CD4-positive, alpha-beta memory T cell (primary cell): ENCODE measurements around the gene KLHL41. TPM values are rescaled to one million over a fixed set of nuclear protein-coding genes. Genes with fewer than 3 reads are reported as not detected.
A peak's percentile ranks its signal among the peaks of the same experiment; 100 is the strongest.

Source experiments
- CTCF ChIA-PET: fragments of 350-600 bp; sonication (Branson Sonifier 250); formaldehyde crosslinking; loops from one replicate; lab custom pipeline; 2021; ENCODE audit warnings: inconsistent platforms; ENCODE audit not compliant: partially characterized antibody; lab: Charles Lee
- POLR2A ChIA-PET: fragments of 350-600 bp; sonication (Branson Sonifier 250); formaldehyde crosslinking; loops from one replicate; lab custom pipeline; 2021; ENCODE audit not compliant: partially characterized antibody; lab: Charles Lee
- DNase-seq, 5 donors: peaks; one replicate each; pipeline versions ENCODE4 v3.0.0 to v3.0.0-alpha.2; 2020 to 2022; ENCODE audit warnings: mixed read lengths in 1 of 5
- H3K27ac ChIP-seq: one replicate; pipeline ENCODE4 v1.7.0; 2013; ENCODE audit warnings: low read depth, low read length
- H3K27me3 ChIP-seq: 2 replicates; pipeline ENCODE4 v1.7.0; 2013; ENCODE audit warnings: mild to moderate bottlenecking, low read length, moderate library complexity; ENCODE audit not compliant: insufficient read depth
- H3K36me3 ChIP-seq: 2 replicates; pipeline ENCODE4 v1.7.0; 2013; ENCODE audit warnings: mild to moderate bottlenecking, low read length, moderate library complexity; ENCODE audit not compliant: insufficient read depth
- H3K4me1 ChIP-seq: 2 replicates; pipeline ENCODE4 v1.7.0; 2013; ENCODE audit warnings: mild to moderate bottlenecking, low read length, moderate library complexity; ENCODE audit not compliant: insufficient read depth
- H3K4me3 ChIP-seq, 2 donors: one replicate each; pipeline ENCODE4 v1.7.0; 2013; ENCODE audit warnings: low read length in 2 of 2, mild to moderate bottlenecking in 1 of 2
- H3K9me3 ChIP-seq, 2 donors: one replicate each; pipeline ENCODE4 v1.7.0; 2013; ENCODE audit warnings: low read length in 2 of 2, control low read depth in 1 of 2; ENCODE audit not compliant: control insufficient read depth in 1 of 2
- H3K27ac Mint-ChIP-seq, 7 donors: one replicate each; pipeline ENCODE4 v1.8.0; 2020 to 2021; ENCODE audit warnings: mixed read lengths in 7 of 7, mild to moderate bottlenecking in 6 of 7, inconsistent platforms in 3 of 7, moderate library complexity in 3 of 7
- H3K27me3 Mint-ChIP-seq, 2 donors: one replicate each; pipeline ENCODE4 v1.8.0; 2020 to 2021; ENCODE audit warnings: mixed read lengths in 2 of 2
- H3K36me3 Mint-ChIP-seq, 2 donors: one replicate each; pipeline ENCODE4 v1.8.0; 2020 to 2021; ENCODE audit warnings: mixed read lengths in 2 of 2, inconsistent platforms in 1 of 2, mild to moderate bottlenecking in 1 of 2
- H3K4me1 Mint-ChIP-seq, 4 donors: one replicate each; pipeline ENCODE4 v1.8.0; 2020 to 2021; ENCODE audit warnings: mixed read lengths in 4 of 4, mild to moderate bottlenecking in 1 of 4
- H3K4me3 Mint-ChIP-seq, 8 donors: one replicate each; pipeline ENCODE4 v1.8.0; 2020 to 2021; ENCODE audit warnings: mixed read lengths in 8 of 8, mild to moderate bottlenecking in 7 of 8, moderate library complexity in 6 of 8, inconsistent platforms in 3 of 8
- H3K9me3 Mint-ChIP-seq, 8 donors: one replicate each; pipeline ENCODE4 v1.8.0; 2020 to 2021; ENCODE audit warnings: mixed read lengths in 8 of 8, mild to moderate bottlenecking in 5 of 8, inconsistent platforms in 3 of 8, moderate library complexity in 1 of 8
- intact Hi-C: fragments of 100-400 bp; cut with micrococcal nuclease; formaldehyde crosslinking; loops from one replicate; pipeline ENCODE4 v1.15.1; 2023
- polyA plus RNA-seq, 2 donors: library from polyadenylated mRNA; unstranded; fragments of 300-500 nt; fragmentation: Illumina TruSeq; gene quantifications; one replicate each; pipeline ENCODE4 v1.2.3, GENCODE V29; 2021
- total RNA-seq, 2 experiments: library from RNA; stranded (reverse); gene quantifications; one replicate each; pipeline ENCODE4 v1.2.3, GENCODE V29; 2021

The KLHL41 gene
- total and polyA plus RNA-seq, 4 experiments from 2014 or later: 0.09 to 0.81 (median 0.25) TPM; not detected in 1

GRCh38 chr2:169480079-169480465 lies 29.4 kb upstream of the KLHL41 start:
- Mint-ChIP-seq H3K4me3 (peak overlapping the region; percentile 92 to 95 (median 94)), H3K9me3 (no peaks in the 10 kb centered on the region), H3K4me1 (peaks cover 6 to 21% (median 16%) of the 10 kb centered on the region in 4 donors), H3K27me3 (no peaks in the 10 kb centered on the region), H3K27ac (peak overlapping the region in 5 of 7 donors; percentile 42 to 89 (median 66)), H3K36me3 (peaks cover 6 to 7% of the 10 kb centered on the region in 2 donors)
- Histone ChIP-seq H3K27ac (peak overlapping the region; percentile 29), H3K9me3 (no peaks in the 10 kb centered on the region), H3K36me3 (no peaks in the 10 kb centered on the region), H3K4me1 (peaks cover 13% of the 10 kb centered on the region), H3K4me3 (peak overlapping the region; percentile 75 to 85), H3K27me3 (no peaks in the 10 kb centered on the region)
- ChIA-PET CTCF (interaction anchor here (0.7 to 3.9 kb wide), 10 partner anchors 8 to 512 kb away, joined by 3 to 19 read pairs (median 4); partner anchors contain the start of gene METTL5), POLR2A (interaction anchor here (1.2 to 1.7 kb wide), 2 partner anchors 16 to 93 kb away, joined by 3 to 6 read pairs; no protein-coding TSS in a partner anchor)
- DNase-seq: no peak
- intact Hi-C loops: no loop called here

DNA sequence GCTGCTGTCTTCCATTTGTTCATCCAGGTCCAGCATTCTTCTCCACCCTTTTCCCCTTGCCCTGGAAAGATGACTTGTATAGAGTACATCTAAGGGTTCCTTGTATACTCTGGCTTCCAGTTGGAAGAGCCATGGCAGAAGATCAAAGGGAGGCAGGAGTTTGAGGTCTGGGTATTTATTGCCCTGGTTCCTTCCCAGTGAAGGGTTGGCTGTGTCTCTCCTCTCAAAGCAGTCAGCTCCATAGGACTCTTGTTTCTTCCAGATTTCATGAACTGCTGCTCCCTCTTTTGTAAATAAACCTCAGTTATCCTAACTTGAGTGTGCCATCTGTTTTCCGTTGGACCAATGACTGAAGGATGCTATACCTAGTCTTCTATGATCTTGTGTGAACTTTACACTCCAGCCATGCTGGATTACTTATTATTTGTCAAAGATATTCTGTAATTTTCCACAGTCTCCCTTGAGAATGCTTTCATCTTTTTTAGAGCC lies 23.8 kb upstream of the KLHL41 start:
- Mint-ChIP-seq H3K4me1 (peaks cover 0 to 3% (median 0%) of the 10 kb centered on the region in 4 donors), H3K9me3 (no peaks in the 10 kb centered on the region), H3K27me3 (no peaks in the 10 kb centered on the region), H3K4me3 (no peak overlapping the region), H3K36me3 (peaks cover 9 to 18% of the 10 kb centered on the region in 2 donors), H3K27ac (no peak overlapping the region)
- ChIA-PET POLR2A (no interaction called here), CTCF (no interaction called here)
- Histone ChIP-seq H3K9me3 (no peaks in the 10 kb centered on the region), H3K4me3 (no peak overlapping the region), H3K27me3 (no peaks in the 10 kb centered on the region), H3K4me1 (no peaks in the 10 kb centered on the region), H3K36me3 (no peaks in the 10 kb centered on the region), H3K27ac (no peak overlapping the region)
- no peak for DNase-seq
- intact Hi-C loops: no loop called here

GRCh38 chr2:169486487-169486886 lies 23.0 kb upstream of the KLHL41 start:
- Mint-ChIP-seq H3K36me3 (peaks cover 11 to 19% of the 10 kb centered on the region in 2 donors), H3K27me3 (no peaks in the 10 kb centered on the region), H3K4me1 (peaks cover 0 to 1% (median 0%) of the 10 kb centered on the region in 4 donors), H3K9me3 (no peaks in the 10 kb centered on the region), H3K27ac (no peak overlapping the region), H3K4me3 (no peak overlapping the region)
- no peaks in the 10 kb centered on the region for H3K9me3 ChIP-seq
- intact Hi-C loops: no loop called here
- no peaks in the 10 kb centered on the region for H3K27me3 ChIP-seq
- POLR2A ChIA-PET: interaction anchor here (0.6 kb wide), 1 partner anchor 143 kb away, joined by 3 read pairs; no protein-coding TSS in a partner anchor
- no peak for DNase-seq
- CTCF ChIA-PET: no interaction called here
- no peaks in the 10 kb centered on the region for H3K4me1 ChIP-seq
- H3K4me3 ChIP-seq: no peak overlapping the region
- H3K27ac ChIP-seq: no peak overlapping the region
- H3K36me3 ChIP-seq: no peaks in the 10 kb centered on the region

DNA sequence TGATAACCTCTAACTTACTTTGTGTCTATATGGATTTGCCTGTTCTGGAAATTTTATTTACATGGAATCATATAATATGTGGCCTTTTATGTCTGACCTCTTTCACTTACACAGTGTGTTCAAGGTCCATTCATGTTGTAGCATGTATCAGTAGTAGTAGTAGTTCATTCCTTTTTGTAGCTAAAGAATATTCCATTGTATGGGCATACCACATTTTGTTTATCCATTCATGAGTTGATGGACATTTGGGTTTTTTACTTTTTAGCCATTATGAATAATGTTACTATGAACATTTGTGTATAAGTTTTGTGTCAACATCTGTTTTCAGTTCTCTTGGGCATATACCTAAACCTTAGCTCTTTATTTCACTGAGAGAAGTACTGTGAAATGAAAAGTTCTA lies 18.7 kb upstream of the KLHL41 start:
- H3K9me3 ChIP-seq: no peaks in the 10 kb centered on the region
- H3K4me3 ChIP-seq: no peak overlapping the region
- H3K27me3 Mint-ChIP-seq: no peaks in the 10 kb centered on the region
- ChIA-PET POLR2A (no interaction called here), CTCF (no interaction called here)
- intact Hi-C loops: no loop called here
- H3K9me3 Mint-ChIP-seq: no peaks in the 10 kb centered on the region
- H3K4me1 Mint-ChIP-seq: no peaks in the 10 kb centered on the region
- H3K36me3 ChIP-seq: no peaks in the 10 kb centered on the region
- H3K4me3 Mint-ChIP-seq: no peak overlapping the region
- no peak for DNase-seq
- no peaks in the 10 kb centered on the region for H3K27me3 ChIP-seq
- peaks cover 4 to 11% of the 10 kb centered on the region in 2 donors for H3K36me3 Mint-ChIP-seq
- no peak overlapping the region for H3K27ac Mint-ChIP-seq
- no peak overlapping the region for H3K27ac ChIP-seq
- H3K4me1 ChIP-seq: no peaks in the 10 kb centered on the region

DNA sequence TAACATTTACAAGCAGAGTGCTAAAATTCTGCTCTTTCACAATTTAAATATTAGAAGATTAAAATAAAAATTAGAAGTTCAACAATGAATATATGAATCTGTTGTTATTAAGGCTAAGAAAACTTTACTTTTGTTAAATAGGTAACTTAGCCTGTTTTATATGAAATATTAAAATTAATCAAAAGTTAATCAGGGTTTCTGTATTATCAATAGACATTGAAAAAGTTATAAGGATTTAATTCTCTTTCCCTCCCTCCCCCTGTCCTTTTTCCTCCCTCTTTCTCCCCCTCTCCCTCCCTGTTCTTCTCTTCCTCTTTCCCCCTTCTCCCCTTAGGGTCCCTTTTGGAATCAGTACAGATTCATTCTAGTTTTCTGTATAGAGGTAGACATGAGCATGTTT lies 18.1 kb upstream of the KLHL41 start:
- intact Hi-C loops: no loop called here
- Mint-ChIP-seq H3K36me3 (peaks cover 4 to 10% of the 10 kb centered on the region in 2 donors), H3K27ac (no peak overlapping the region), H3K4me3 (peak overlapping the region in 1 of 8 donors; percentile 6), H3K4me1 (no peaks in the 10 kb centered on the region), H3K27me3 (no peaks in the 10 kb centered on the region), H3K9me3 (no peaks in the 10 kb centered on the region)
- H3K4me1 ChIP-seq: no peaks in the 10 kb centered on the region
- no peak overlapping the region for H3K27ac ChIP-seq
- POLR2A ChIA-PET: no interaction called here
- CTCF ChIA-PET: no interaction called here
- no peaks in the 10 kb centered on the region for H3K36me3 ChIP-seq
- no peak overlapping the region for H3K4me3 ChIP-seq
- DNase-seq: no peak
- no peaks in the 10 kb centered on the region for H3K9me3 ChIP-seq
- H3K27me3 ChIP-seq: no peaks in the 10 kb centered on the region

DNA sequence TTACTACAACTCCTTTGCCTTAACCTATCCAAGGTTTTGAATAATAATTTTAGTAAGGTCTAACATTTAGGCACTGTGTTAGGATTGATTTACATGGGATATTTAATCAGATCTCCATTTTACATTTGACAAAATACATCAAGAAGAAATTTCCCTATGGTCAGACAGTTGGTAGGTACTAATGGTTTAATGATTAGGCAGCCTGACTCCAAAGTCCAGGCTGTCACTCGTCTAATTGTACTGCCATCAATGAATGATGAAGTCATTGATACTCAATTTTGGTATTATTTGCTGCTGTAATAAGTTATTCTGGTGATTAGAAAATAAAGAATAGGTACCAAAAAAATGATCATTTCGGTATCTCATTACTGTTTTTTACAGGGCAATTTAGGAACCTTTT lies 16.1 kb upstream of the KLHL41 start:
- CTCF ChIA-PET: no interaction called here
- no peaks in the 10 kb centered on the region for H3K9me3 Mint-ChIP-seq
- H3K27ac ChIP-seq: no peak overlapping the region
- H3K4me1 ChIP-seq: no peaks in the 10 kb centered on the region
- no peaks in the 10 kb centered on the region for H3K36me3 ChIP-seq
- no peak overlapping the region for H3K4me3 ChIP-seq
- no peak for DNase-seq
- intact Hi-C loops: no loop called here
- peaks cover 4 to 7% of the 10 kb centered on the region in 2 donors for H3K36me3 Mint-ChIP-seq
- H3K27me3 Mint-ChIP-seq: no peaks in the 10 kb centered on the region
- H3K27me3 ChIP-seq: no peaks in the 10 kb centered on the region
- no peak overlapping the region for H3K4me3 Mint-ChIP-seq
- H3K27ac Mint-ChIP-seq: no peak overlapping the region
- no peaks in the 10 kb centered on the region for H3K4me1 Mint-ChIP-seq
- POLR2A ChIA-PET: no interaction called here
- H3K9me3 ChIP-seq: no peaks in the 10 kb centered on the region

DNA sequence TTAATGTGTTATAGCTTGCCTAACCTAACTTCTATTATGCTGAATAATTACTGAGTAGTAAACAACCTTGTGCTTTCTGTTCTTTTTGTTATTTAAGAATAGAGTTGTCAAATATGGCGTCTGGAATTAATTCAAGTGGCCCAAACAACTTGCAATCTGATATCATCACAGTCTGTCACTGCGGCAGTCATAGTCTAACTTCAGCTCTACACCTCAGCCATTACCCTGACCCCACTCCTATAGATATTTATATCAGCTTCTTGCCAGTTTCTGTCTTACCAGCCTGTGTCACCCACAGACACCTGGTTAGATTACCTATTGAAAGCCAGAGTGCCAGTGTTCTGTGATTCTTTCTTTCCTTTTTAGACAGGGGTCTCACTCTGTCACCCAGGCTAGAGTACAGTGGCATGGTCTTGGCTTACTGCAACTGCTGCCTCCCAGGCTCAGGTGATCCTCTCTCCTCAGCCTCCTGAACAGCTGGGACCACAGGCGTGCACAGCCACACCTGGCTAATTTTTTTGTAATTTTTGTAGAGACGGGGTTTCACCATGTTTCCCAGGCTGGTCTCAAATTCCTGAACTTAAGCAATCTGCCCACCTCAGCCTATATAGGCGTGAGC lies 14.1 kb upstream of the KLHL41 start:
- H3K27me3 ChIP-seq: no peaks in the 10 kb centered on the region
- Mint-ChIP-seq H3K9me3 (no peaks in the 10 kb centered on the region), H3K27me3 (no peaks in the 10 kb centered on the region), H3K27ac (no peak overlapping the region), H3K4me1 (no peaks in the 10 kb centered on the region), H3K36me3 (peaks cover 4 to 5% of the 10 kb centered on the region in 2 donors), H3K4me3 (no peak overlapping the region)
- no peak for DNase-seq
- no peaks in the 10 kb centered on the region for H3K9me3 ChIP-seq
- H3K27ac ChIP-seq: no peak overlapping the region
- POLR2A ChIA-PET: no interaction called here
- intact Hi-C loops: no loop called here
- H3K4me3 ChIP-seq: no peak overlapping the region
- no peaks in the 10 kb centered on the region for H3K4me1 ChIP-seq
- no peaks in the 10 kb centered on the region for H3K36me3 ChIP-seq
- CTCF ChIA-PET: no interaction called here
